Esophagus squamous epithelium (tissue), 4 donors: Measurements from ENCODE around the gene C1orf21.

Source experiments
- CTCF ChIP-seq, 6 experiments: fragments of 450-650 bp in 4 of 6; fragments of 200-600 bp in 2 of 6; sonication (generic) in 2 of 6; IDR thresholded peaks; one replicate each; pipeline ENCODE4 v1.5.1; 2016 to 2019; ENCODE audit warnings: antibody characterized with exemption in 6 of 6, mild to moderate bottlenecking in 4 of 6, moderate library complexity in 4 of 6
- POLR2A ChIP-seq, 4 donors: fragments of 450-650 bp; IDR thresholded peaks; one replicate each; pipeline ENCODE4 v1.6.1; 2017; ENCODE audit warnings: antibody characterized with exemption in 4 of 4, mild to moderate bottlenecking in 4 of 4, moderate library complexity in 3 of 4

DNA sequence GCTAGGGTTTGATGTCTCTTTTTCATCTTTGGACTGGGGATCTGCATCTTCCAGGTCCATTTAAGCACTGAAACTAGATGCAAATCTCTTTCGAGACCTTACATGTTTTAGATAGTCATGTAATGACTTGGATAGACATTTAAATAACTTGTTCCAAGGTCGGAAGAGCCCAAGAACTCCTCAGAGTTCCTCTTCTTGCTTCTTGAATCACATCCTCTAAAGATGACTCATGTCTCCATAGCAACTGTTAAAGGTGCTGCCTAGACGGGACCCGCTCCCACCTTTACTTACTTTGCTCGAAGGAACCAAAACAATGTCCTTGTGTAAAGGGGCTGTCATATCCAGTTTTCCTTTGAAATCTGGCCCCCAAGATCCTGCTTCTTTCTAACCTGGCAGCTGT lies 237.8 kb downstream of the C1orf21 start:
- no peak for TF ChIP-seq CTCF (IDR thresholded peaks at IDR 0.05)
- no peak for TF ChIP-seq POLR2A (IDR thresholded peaks at IDR 0.05)
